Measurements from ENCODE around the gene SPRY1.
A peak's percentile ranks its signal among the peaks of the same experiment; 100 is the strongest.

Gene SPRY1

DNA sequence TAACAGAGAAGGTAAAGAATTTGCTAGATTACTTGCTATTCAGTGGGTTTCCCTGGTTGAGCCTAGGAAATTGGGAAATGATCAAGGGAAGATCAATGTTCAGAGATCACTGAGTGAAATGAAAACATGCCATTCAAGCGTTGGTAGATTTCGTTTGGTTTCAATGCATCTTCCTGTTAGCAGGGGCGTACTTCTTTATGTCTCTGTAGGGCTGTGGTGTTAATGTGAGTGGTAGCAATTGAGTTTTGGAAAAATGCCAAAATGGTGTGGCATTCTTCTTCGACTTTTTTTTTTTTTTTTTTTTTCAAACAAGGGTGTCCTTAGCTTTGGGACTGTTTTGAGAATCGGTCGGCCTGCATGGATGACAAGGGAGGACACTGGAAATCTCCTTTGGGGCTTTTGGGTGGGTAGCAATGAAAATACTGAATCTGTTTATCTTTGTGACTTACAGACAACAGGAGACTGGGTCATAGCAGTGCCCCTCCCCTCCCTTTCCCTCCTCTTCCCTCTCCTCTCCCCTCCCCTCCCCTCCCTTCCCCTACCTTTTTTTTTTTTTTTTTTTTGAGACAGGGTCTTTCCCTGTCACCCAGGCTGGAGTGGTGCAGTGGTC is 50.4 kb downstream of the SPRY1 start:
- DNase-seq = no peak

- no peak for DNase-seq
These were observed 52.8 kb downstream of the SPRY1 start for GRCh38 chr4:123449362-123449761.

- no peak for DNase-seq
These were observed 53.2 kb downstream of the SPRY1 start for GRCh38 chr4:123449780-123450179.

DNA sequence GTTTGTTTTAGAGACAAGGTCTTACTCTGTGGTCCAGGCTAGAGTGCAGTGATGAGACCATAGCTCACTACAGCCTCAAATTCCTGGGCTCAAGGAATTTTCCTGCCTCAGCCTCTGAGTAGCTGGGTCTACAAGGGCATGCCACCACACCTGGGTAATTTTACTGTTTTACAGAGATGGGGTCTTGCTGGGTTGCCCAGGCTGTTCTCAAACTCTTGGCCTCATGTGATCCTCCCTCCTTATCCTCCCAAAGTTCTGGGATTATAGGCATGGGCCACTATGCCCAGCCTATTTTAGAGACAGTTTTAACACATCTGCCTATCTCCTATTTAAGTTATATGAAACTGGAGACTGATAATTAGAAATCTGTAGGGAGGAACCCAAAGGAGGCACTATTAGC is 53.8 kb downstream of the SPRY1 start:
- no peak for DNase-seq

DNA sequence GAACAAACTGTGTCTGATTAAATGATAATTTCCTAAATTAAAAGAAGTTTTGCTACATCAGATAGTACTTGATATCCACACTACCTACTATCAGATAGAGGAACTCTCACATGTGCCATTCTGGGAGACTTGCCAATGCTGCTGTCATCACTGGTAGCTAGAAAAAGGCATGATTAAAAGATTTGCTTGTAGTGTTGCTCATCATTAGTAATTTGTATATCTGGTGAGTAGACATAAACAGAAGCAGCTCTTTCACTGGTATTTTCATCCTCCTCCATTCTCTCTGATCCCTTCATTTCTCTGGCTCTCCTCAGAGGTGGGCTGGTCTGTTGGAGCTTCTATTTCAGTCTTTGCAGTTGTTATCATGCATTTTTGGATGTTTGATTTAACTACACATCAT is 56.0 kb downstream of the SPRY1 start:
- DNase-seq = peak; percentile 55

GRCh38 chr4:123453061-123453680 is 56.6 kb downstream of the SPRY1 start:
- peak; percentile 80 for DNase-seq

Data from eye (tissue), 1 donor.